HCT116 (cell line): ENCODE data around the gene DDX10.

Experiments
- CTCF ChIP-seq, 3 experiments: fragments of 200-600 bp in 1 of 3; sonication (generic) in 1 of 3; IDR thresholded peaks in 2 of 3; conservative IDR thresholded peaks in 1 of 3; 2 replicates each; pipeline ENCODE4 v1.5.1; 2012 to 2017; ENCODE audit warnings: low read depth in 2 of 3, low read length in 2 of 3, antibody characterized with exemption in 1 of 3, borderline replicate concordance in 1 of 3, control low read depth in 1 of 3, mild to moderate bottlenecking in 1 of 3, mixed read lengths in 1 of 3, mixed run types in 1 of 3, moderate library complexity in 1 of 3; ENCODE audit not compliant: insufficient read depth in 1 of 3
- YY1 ChIP-seq: IDR thresholded peaks from 2 replicates; pipeline ENCODE4 v1.6.1; 2011; ENCODE audit warnings: low read length, low read depth, moderate library complexity, mild to moderate bottlenecking; ENCODE audit not compliant: insufficient replicate concordance; ENCODE audit errors: extremely low read depth

- no peak for TF ChIP-seq CTCF (IDR thresholded peaks at IDR 0.05 in 2 of 3, conservative IDR thresholded peaks at IDR 0.05 in 1 of 3; ENCODE audit: borderline replicate concordance in 1 of 3, insufficient read depth in 1 of 3, low read depth in 2 of 3, low read length in 2 of 3)
- no peak for TF ChIP-seq YY1
Observed at GRCh38 chr11:108853151-108853550, 188.3 kb downstream of the DDX10 start.
